ENCODE measurements around the gene FXYD1.

Gene FXYD1

GRCh38 chr19:35132254-35132653 lies 6.4 kb upstream of the FXYD1 start:
- TF ChIP-seq TSHZ2 (CRISPR knock-in tag; IDR thresholded peaks at IDR 0.05), result no peak
- no peak for ATAC-seq

GRCh38 chr19:35133826-35134225 lies 4.8 kb upstream of the FXYD1 start:
- no peak for TF ChIP-seq CSRNP3 (CRISPR knock-in tag; IDR thresholded peaks at IDR 0.05)
- TF ChIP-seq ESRRG (CRISPR knock-in tag; IDR thresholded peaks at IDR 0.05), result no peak
- TF ChIP-seq ZC3H10 (CRISPR knock-in tag; IDR thresholded peaks at IDR 0.05), result no peak
- no peak for TF ChIP-seq OSR1 (CRISPR knock-in tag; IDR thresholded peaks at IDR 0.05)
- TF ChIP-seq ZNF8 (CRISPR knock-in tag; IDR thresholded peaks at IDR 0.05), result no peak
- no peak for TF ChIP-seq SNAI2 (CRISPR knock-in tag; IDR thresholded peaks at IDR 0.05)
- no peak for TF ChIP-seq TSHZ2 (CRISPR knock-in tag; IDR thresholded peaks at IDR 0.05)
- no peak for TF ChIP-seq PATZ1 (CRISPR knock-in tag; IDR thresholded peaks at IDR 0.05; ENCODE audit: borderline replicate concordance)
- no peak for TF ChIP-seq ARNTL (CRISPR knock-in tag; IDR thresholded peaks at IDR 0.05; ENCODE audit: borderline replicate concordance, low read depth)
- TF ChIP-seq ZFP30 (CRISPR knock-in tag; IDR thresholded peaks at IDR 0.05), result no peak
- ATAC-seq, result no peak

GRCh38 chr19:35134601-35135242 lies 3.9 kb upstream of the FXYD1 start, which contains the start of gene LGI4:
Gene LGI4, minus strand, starts transcription at chr19:35135059. Its CDS starts 379 bp downstream, at chr19:35134680.
- TF ChIP-seq PATZ1 (CRISPR knock-in tag; IDR thresholded peaks at IDR 0.05; ENCODE audit: borderline replicate concordance) (no peak), TCF4 (CRISPR knock-in tag; IDR thresholded peaks at IDR 0.05; ENCODE audit: borderline replicate concordance) (no peak), ZNF565 (CRISPR knock-in tag; conservative IDR thresholded peaks at IDR 0.05; ENCODE audit: low read depth) (no peak), BACH2 (CRISPR knock-in tag; IDR thresholded peaks at IDR 0.05; ENCODE audit: borderline replicate concordance) (no peak), TOX (CRISPR knock-in tag; IDR thresholded peaks at IDR 0.05; ENCODE audit: borderline replicate concordance) (no peak), CREB5 (CRISPR knock-in tag; IDR thresholded peaks at IDR 0.05; ENCODE audit: low read depth) (no peak), ISL1 (CRISPR knock-in tag; IDR thresholded peaks at IDR 0.05) (no peak), ESRRG (CRISPR knock-in tag; IDR thresholded peaks at IDR 0.05) (no peak), OSR1 (CRISPR knock-in tag; IDR thresholded peaks at IDR 0.05) (no peak), PPARA (CRISPR knock-in tag; IDR thresholded peaks at IDR 0.05; ENCODE audit: borderline replicate concordance) (no peak), ZNF8 (CRISPR knock-in tag; IDR thresholded peaks at IDR 0.05) (no peak), SNAI2 (CRISPR knock-in tag; IDR thresholded peaks at IDR 0.05) (no peak), TSHZ2 (CRISPR knock-in tag; IDR thresholded peaks at IDR 0.05) (no peak), GLIS3 (CRISPR knock-in tag; IDR thresholded peaks at IDR 0.05) (no peak)

More at GRCh38 chr19:35134601-35135242, 3.9 kb upstream of the FXYD1 start, which contains the start of gene LGI4:
- ATAC-seq, result no peak

All from SK-N-SH treated with all-trans-retinoic acid at 6 μM for 48 hours (cell line).